ENCODE measurements around the gene N4BP2.

The N4BP2 gene

DNA sequence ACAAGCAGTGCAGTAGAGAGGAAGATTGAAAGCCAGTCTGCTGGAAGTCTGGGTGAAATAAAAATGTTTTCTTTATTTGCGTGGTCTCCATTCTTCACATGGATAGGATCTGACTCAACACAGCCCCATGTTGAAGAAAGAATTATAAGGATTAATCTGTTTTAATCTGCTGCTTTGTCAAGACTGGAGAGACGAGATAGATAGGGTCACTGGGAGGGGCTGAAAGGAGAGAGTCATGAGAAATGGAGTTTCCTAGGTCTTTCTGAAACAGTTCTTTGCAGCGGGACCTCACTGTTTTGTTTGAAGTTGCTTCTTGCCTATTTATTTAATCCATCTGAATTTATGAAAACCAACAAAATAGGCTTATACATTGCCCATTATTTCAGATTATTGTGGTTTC lies 107.8 kb downstream of the N4BP2 start:
- no peak for DNase-seq

DNA sequence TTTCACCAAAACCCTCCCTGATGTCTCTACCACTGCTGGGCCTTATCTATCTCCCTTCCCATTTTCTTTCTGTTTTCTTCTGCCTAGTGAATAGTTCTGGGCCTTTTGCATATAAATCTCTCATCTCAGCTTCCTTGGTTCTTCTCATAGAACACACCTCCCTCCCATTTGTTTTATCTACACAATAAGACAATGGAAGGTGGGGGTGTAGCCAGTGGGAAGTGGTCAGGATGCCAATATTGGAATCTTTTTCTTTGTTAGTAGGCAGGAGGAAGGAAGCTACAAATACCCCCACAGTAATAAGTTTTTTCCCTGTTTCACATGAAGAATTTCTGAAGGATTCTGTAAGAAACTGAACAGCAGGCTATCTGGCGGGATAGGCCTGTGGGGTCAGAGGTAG lies 109.3 kb downstream of the N4BP2 start:
- DNase-seq: no peak

DNA sequence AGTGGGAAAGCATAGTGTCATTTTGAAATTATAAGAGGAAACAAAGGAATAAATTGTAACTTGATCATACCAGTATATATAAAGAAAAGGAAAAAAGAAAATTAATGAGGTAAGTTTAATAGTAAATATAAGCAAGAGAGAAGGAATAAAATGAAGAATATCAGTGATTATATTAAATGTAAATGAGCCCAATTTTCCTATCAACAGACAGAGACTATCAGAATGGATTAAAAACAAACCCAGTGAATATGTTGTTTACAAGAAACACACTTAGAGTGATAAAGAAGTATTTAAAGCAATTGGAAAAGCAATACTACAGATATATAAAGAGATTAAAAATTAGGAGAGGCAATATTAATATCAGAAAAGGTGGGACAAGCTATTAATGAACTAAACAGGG lies 111.4 kb downstream of the N4BP2 start:
- no peak for DNase-seq

DNA sequence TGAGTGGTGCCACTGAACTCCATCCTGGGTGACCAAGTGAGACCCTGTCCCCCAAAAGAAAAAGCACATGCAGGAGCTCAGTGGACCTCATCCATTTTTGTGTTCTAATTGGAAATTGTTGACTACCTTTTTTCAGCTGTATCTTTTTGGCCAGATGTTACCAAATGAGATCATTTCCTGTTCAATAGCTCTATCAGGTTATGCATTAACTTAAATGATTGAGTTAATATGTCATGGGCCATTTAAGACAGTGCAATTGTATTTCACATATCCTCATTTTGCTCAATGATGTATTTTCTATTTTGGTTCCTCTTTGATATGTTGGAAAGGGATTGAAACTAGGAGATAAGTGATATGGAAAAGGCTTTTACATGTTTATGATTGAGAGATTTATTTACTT lies 113.9 kb downstream of the N4BP2 start:
- no peak for DNase-seq

DNA sequence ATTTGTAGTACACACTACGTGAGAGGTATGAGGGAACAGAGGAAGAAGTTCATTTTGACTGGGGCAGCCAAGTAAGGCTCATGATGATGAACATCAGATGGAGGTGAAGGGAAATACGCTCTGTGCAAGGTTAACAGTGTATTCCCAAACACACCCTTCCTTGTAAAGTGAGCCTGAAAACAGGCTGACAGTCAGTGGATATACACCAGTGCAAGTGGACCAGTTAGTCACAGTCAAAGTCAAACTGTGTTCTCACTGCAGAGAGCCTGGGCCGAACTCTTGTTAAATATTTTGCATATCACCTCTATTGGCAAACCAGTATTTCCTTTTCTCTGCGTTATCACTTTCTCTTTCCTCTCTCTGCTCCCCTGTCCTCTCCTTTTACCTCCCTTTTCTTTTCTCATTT lies 116.8 kb downstream of the N4BP2 start:
- DNase-seq: no peak

DNA sequence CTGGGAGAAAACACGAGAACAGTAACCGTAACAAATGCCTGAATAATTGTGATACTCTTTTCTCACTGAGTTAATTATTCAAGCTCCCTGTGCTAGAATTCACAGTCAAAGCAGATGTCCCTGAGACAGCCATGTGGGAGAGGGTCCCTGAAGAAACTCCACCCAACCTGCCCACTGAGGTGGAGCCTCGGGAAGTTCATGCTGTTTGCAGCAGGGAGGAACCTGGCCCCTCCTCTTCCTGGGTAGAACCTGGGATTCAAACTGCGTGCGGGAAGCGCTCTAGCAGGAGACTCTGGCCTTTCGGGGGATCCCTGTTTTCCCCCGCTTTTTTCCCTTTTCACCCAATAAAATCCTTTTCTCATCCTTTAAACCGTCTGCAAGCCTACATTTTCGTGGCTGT lies 120.0 kb downstream of the N4BP2 start:
- no peak for DNase-seq

DNA sequence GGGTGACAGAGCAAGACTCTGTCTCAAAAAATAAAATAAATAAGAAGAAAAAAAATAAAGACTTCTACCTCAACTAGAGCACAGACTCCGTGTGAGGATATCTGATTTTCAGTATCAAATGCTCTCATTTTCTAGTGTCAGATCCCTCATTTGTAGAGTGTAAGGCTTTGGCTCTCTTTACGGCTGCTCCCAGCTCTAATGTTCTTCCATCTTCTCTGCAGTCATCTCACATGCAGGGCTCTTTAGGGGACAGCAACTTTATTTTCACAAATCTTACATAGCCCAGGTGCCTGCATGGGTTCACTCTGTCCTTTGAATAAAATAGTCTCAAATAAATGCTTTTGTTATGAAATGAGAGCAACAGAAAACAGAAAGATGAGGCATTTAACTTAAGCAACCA lies 120.9 kb downstream of the N4BP2 start:
- DNase-seq: no peak

DNA sequence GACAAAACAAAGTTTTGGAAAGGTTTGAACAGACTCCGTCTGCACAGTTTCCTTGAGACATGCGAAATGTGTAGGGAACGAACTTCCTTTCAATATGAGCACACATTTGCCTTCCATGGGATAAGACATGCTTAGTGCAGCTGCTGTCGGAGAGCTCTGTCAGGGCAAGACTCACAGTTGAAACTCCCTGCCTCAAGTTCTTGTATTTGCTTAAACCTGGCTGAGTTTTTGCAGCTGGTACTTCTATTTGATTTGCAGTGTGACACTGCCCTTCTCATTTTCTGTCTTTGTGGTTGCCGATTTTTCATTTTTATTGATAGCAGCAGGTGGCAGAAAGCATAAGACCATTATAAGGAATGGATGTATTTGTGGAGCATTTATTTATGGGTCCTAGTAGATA lies 122.0 kb downstream of the N4BP2 start:
- DNase-seq: no peak

DNA sequence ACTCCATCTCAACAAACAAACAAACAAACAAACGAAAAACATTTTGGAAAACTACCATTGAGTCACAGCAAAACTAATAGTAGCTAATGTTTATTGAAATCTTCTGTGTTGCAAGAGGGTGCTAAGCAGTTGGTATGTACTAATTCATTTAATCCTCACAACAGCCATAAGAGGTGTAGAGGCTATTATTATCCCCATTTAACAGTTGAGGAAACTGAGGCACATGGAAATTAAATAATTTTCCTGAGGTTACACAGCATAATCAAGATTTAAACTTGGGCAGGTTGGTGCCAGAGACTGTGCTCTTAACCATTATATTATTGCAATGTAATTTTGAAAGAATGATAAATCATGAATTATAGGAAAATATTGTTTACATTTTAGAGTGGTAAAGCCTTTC lies 122.7 kb downstream of the N4BP2 start:
- no peak for DNase-seq

DNA sequence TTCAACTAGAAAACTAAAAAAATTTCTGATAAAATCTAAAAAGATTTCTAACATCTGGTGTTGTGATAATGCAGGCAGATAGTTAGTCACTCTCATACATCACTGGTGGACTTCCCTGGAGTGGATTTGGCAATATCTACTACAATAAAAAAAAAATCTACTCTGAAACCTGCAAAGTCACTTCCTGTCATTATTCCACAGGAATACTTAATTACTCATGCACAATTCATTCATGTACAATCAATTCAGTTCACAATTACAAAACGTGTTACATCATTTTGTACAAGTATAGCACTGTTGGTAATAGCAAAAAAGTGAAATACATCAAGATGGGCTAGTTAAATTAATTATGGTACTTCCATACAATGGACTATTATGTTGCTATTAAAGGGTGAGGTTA lies 123.7 kb downstream of the N4BP2 start:
- DNase-seq: no peak

DNA sequence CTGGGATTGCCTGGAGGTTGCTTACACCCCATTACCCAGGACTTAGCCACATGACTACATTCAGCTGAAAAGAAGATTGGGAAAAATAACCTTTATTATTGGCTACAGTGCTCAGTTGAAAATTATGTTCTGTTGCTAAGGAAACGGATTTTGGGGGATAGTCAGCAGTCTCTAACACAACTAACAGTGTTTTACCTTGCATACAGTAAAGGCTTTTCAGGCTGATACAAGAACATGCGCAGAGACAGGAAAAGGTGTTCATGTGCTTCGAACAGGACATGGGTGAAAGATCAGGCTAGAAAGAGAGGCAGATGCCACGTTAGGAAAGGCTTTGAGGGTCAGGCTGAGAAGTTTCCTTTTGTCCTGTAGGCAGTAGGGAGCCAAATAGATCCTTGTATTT lies 125.4 kb downstream of the N4BP2 start:
- no peak for DNase-seq

DNA sequence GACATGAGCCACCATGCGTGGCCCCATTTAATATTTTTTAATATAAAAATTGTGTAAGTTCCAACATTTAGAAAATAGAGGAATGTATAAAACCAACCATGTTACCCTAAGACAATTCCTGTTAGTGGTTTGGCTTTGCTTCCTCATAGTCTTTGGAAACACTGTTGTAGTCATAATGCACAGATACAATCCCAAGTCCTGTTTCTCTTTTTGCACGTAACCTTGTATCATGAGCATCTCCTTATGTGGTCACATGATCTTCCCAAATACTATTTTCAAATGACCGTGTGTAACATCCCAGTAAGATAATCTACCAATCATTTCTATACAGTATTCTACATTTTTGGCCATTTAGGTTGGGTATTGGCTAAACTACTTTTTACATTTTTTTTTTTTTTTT lies 126.3 kb downstream of the N4BP2 start:
- no peak for DNase-seq

DNA sequence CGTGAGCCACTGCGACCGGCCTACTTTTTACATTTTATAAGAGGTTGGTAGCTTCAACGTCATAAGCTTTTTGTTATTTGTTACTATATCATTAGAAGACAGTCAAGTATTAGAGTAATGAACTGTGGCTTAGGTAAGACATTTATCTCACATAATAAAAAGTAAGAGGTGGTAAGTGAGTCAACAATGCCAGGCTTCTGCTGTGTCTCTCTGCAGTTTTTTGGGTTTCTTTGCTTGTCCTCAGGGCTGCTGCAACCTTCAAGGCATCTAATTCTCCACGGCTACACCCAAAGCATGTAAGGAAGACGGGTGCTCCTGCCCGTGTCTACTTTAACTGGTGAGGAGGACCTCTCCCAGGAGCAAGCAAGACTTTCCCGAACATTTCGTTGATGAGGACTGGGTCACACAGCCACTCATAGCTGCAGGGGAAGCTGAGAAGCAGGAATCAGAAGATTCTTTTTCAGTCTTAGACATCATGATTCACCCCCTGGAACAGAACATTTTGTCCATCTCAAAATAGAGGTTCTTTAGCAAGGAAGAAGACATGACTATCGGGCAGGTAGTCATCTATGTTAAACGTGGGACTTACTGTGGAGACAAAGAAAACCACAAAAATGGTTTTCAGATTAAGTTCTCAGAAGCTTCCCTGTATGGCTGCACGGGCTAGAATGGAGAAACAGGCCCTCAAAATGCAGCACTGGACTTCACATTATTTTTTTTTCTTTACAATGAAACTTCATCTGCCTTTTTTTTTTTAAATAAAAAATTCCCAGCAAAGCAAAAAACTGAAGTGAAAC lies 127.2 kb downstream of the N4BP2 start:
- no peak for DNase-seq

DNA sequence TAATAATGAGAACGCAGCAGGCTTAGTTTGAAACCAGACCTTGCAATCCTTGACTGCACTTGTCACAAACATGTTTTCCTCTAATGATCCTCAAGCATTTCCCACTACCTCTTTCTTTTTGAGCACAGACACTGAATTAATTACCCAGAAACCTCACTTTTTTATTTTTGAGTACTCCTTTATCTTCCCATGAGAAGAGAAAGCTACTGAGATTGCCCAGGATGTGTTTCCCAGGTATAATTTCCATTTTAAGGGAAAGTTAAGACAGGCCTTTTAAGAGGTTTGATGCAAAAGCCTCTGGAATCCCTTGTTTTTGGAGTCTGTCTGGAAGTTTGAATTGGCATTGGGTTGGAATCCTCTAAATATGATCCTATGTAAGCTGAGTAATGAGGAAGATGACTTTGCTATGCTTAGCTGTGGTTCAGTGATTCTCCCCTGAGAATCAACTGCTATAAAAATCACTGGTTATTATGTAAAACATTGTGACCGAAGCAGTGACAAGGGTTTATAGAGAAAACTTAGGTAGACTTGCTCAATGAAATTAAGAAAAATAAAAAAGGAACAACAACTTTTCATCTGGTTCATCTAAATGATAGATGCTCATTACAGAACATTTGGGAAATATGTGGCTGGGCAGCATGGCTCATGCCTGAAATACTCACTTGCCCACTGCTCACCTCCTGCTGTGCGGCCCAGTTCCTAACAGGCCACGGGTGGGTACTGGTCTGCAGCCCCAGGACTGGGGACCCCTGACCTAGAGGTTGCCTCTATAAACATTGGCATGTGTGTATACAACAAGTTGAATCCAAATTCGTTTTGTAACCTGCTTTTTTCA lies 129.4 kb downstream of the N4BP2 start:
- DNase-seq: no peak

DNA sequence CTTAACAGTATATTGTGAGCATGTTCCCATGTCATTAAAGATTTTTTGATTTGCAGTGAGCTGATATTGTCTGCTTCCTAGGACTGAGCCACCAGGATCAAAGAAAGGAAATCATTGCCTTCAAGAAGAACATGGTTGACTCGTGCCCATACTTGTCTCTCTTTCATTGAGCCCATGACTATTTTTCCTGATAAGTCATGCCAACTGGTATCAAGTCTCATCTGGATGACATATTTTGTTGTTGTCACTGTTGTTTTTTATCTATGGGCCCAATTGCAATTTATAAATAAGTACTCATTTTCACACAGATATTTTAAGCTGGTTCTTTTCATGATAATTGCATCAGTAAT lies 130.0 kb downstream of the N4BP2 start:
- no peak for DNase-seq

DNA sequence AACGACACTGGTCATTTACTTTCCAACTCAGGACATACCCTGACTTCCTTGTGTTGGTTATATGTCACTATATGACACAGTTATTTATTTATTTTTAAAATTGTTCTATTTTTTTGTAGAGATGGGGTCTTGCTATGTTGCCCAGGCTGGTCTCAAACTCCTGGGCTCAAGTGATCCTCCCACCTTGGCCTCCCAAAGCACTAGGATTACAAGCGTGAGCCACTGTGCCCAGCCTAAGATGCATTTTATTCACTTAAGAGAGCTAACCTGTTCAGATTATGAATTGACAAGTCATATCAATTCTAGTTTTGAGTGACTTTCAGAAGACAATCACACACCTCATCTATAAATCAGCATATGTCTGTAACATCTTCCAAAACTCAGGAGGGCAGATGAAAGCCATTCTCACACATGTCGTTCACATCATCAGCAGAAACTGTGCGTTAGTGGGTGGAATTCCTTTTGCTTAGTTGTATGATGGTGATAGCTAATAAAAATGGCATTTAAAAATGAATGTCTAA lies 130.8 kb downstream of the N4BP2 start:
- no peak for DNase-seq

DNA sequence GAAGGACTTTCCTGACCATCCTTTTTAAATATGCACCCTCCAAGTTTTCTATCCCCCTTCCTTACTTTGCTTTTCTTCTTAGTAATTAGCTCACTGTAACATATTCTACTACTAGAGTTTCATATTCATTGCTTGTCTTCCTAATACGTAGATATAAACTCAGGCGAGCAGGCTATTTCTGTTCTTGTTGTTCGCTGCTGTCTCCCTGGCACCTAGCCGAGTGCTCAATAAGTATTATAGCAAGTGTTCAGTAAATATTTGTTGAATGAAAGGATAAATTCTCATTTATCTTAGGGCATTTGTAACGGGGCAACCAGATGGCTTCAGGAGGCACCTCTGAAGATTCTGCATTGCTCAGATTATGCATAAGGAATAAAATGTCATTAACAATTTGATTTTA lies 133.4 kb downstream of the N4BP2 start:
- peak; percentile 84 for DNase-seq

DNA sequence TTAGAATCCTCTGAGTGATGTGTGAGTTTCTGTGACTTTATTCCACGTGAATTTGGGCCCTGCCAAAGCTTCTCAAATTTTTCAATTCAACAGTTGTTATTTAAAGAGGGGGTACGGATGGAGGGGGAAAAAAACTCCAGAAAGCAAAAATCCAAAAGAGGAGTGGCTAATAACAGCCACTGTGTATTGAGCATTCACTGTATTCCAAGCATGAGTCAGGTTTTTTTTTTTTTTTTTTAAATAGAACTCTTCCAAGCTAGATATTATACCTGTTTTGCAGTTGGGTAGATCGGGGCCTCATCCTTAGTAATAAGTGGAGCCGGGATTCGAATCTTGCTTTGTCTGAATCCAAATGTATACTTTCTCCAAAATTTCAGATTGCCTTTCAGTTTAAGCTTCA lies 133.8 kb downstream of the N4BP2 start:
- DNase-seq: no peak

DNA sequence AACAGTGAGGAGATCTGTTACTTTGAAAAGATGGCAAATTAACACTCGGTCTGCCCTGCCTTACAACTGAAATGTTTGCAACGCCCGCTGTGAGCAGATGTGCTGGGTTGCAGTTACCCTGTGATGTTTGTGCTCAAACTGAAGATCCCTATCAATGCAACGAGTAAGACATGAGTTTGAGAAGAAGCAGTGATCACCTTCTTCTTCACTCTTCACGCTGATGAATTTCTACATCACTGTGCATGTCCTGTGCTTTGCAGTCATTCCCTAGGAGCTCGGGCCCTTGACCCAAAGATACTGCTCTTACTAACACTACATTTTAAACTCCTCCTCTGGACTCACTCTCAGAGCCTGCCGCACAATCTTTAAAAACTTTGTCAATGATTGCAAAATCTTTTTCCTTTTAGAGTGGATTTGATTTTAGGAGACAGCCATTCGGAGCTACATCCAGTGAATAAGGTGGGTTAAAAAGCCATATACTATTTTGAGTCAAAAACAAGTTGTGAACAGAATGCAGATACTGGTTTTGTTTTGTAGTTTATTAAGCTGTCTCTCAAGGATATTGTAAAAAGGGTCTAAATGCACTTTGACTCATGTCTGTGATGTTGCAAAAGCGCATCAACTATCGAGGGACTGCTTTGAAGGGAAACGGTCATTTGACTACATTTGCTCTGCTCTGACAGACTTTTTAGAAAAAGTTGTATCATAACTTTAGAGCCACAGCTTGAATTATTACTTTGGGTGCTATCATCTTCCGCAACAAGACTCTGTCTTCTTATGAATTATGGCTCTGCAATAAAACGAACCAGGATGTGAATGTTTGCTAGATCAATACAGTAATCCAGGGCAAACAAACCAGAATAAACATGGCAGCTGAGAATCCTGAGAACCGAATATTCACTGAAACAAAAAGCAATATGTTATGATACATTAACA lies 134.5 kb downstream of the N4BP2 start:
- peak; percentile 68 for DNase-seq

DNA sequence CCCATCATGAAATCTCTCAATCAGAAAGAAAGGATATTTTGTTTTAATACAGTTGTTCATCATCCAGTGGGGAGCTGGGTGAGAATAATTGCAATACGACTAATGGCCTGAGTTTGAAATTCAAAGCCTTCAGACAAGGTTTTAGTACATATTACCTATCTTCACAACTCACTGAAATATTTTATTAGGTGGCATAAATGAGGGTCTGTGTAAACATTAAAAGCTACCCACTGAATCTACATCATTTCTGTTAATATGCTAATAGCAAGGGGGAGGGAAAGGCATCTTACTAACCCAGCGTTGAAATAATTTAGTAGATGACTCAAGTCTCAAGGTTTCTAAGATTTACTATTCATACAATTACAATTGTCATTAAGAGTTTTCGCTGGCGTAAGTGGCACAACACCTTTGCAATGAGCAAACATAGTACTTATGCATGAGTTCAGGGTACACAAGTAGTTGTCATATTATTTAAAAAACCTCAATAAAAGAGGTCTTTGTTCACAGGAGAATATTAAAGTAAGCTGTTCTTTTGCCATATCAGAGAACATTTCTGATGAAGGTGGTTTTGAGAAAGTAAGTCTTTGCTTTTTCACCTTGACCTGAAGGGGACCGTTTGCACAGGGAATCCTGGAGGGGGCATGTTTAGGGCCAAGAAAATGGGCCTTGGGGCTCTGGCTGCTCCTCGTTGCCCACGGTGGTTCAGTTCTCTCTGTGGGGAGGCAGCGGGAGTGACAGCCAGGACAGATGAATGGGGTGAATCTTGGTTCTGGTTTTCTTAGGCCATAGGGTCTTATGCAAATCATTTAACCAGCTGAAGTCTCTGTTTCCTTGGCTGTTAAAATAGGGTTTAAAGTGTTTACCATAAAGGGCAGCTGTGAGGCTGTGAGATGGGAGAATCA lies 135.7 kb downstream of the N4BP2 start:
- no peak for DNase-seq

DNA sequence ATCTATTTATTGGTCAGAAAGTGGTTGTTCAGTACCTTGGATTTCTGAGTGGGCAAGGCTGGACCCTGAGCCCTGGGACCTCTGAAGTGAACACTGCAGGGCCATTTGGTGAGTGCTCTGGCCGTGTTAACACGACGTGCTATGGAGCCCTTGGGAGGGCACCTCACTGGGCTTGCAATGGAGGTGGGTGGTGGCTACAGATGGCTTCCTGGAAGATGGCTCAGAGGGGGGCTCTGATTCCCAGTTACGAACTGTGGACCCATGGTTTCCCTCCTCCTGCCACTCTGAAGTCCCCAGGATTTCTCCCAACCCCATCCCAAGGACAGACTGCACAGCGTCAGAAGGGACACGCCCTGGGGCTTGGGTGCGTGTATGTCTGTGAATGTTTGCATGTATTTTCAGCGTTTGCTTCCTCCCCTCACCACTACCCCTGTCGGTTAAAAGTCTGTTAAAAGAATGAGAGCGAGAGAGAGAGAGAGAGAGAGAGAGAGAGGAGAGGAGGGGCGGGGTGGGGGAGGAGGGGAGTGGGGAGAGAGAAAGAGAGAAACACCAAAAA lies 136.4 kb downstream of the N4BP2 start:
- no peak for DNase-seq

DNA sequence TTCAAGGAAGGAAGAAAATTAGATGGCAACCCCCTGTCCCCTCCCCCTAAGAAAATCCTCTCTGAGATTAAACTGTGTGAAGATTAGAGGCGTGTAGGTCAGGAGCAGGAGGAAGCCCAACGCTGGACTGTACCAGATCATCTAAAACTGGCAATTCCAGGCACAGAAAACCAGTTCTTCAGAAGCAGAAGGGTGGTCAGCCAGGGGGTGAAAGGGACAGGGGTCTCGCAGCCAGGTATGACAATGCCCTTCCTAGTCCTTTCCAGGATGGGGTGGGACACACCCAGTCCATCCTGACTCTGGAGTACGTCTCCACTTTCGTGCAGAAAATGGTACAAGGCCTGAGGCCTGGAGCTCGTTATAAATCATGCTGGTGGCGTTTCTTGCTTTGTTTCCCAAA lies 136.9 kb downstream of the N4BP2 start:
- no peak for DNase-seq

Data from NCI-H2029 (cell line).